HG02870 (cell line): ENCODE results near the gene FBXO45.
A peak's percentile ranks its signal among the peaks of the same experiment; 100 is the strongest.
"Not testable (repeated sequence)": the region's sequence is repeated elsewhere in the genome, so short reads cannot be mapped to it uniquely, and the experiment has no call there.

Source experiments
- ATAC-seq: cut with Tn5 transposase; IDR thresholded peaks from one replicate; pipeline ENCODE4 v1.9.1; 2021; ENCODE audit warnings: mild to moderate bottlenecking, moderate library complexity; ENCODE audit not compliant: unreplicated experiment

Gene FBXO45

GRCh38 chr3:196611761-196612483 lies 43.5 kb downstream of the FBXO45 start:
- no peak for ATAC-seq

DNA sequence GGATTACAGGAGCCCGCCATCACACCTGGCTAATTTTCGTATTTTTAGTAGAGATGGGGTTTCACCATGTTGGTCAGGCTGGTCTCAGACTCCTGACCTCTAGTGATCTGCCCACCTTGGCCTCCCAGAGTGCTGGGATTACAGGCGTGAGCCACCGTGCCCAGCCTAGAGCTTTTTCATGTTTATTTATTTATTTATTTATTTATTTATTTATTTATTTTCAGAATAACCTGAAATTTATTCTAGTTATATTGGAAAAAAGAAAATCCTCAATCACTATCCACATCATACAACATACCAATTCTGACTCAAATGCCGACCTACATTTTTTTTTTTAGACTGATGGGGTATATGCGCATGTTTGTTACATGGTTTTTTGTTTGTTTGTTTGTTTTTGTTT lies 46.8 kb downstream of the FBXO45 start:
- ATAC-seq = not testable (repeated sequence)

DNA sequence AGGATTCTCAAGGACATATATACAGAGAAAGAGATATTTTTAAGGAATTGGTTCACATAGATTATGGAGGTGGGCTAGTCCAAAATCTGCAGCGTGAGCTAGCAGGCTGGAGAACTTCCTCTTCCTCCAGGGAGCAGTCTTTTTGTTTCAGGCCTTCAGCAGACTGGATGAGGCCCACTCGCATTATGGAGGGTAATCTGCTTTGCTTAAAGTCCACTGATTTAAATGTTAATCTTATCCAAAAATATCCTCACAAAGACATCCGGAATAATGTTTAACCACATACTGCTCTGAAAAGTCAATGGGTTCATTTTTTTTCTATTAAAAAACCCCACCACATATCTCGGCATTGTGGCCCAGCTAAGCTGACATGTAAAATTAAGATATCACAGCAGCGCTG lies 48.8 kb downstream of the FBXO45 start:
- no peak for ATAC-seq

DNA sequence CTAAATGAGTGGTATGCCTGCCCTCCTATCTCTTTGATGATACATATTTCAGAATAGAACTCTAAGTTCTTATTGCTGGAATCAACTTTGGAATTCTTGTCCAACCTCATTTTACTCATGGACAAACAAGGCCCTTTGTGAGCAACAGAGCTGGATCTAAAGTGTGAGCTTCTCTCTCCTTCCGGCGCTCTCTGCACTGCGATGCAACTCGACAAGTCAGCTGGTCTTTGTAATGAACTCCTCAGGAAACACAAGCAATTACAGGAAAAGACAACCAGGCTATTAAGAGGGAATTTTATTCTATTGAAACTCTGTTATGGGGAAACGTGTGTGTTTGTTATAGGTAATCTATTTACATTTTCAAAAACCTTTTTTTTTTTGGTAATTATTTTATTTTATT lies 50.8 kb downstream of the FBXO45 start:
- ATAC-seq = no peak

- ATAC-seq = not testable (repeated sequence)
Observed at GRCh38 chr3:196619627-196620026, 51.2 kb downstream of the FBXO45 start.

DNA sequence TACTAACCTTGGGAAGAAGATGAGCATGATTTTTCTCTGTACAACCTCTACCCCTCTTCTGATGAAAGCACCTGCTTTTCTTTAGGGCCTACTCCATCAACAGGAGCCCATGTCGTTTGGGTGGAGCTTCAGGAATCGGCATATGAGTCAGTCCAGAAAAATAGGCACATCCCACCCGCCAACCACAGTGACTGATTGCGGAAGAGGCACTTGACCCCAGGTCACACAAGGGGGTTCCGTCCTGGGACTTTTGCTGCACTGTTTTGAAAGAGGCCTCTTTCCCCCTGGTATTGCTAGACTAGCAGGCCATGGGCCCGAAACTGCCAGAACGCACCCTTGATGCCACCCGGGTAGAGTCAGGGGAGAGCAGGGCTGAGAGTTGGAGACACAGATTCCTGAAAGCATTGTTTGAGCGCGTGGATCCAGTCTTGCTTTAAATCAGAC lies 51.7 kb downstream of the FBXO45 start:
- ATAC-seq = peak; percentile 83

DNA sequence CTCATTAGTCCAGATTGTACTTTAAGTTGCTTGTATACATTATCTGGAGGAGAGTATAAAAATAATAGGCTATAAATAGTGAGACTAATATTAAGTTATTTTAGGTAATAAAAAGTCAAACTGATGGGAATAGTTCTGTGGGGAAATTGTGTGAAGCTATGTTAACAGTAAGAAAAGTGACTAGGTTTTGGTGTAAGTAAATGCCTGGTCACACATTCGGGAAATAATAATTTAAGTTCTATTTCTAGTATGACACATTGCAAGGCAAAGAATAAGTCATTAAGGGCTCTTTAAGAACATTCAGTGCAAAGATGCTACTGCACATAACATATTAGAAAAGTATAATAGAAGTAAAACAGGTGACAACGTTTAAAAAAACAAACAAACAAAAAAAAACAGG lies 52.2 kb downstream of the FBXO45 start:
- no peak for ATAC-seq

DNA sequence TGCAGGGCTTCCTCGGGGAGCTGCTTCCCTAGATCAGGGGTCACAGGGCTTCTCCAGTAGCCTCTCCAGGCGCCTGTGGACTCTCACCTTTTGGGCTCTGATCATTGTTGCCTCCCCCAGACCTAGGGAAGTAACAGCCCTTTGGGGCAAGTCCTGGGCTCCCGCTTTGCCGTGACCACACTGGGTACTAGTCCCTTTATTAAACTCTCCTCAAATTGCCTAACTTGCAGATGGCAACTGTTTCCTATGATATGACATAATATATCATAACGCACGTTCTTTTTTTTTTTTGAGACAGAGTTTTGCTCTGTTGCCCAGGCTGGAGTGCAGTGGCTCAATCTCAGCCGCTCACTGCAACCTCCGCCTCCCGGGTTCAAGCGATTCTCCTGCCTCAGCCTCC lies 53.2 kb downstream of the FBXO45 start:
- ATAC-seq = no peak

GRCh38 chr3:196624067-196624790 lies 55.8 kb downstream of the FBXO45 start:
- no peak for ATAC-seq

- ATAC-seq = no peak
Observed at GRCh38 chr3:196624907-196625306, 56.4 kb downstream of the FBXO45 start.

DNA sequence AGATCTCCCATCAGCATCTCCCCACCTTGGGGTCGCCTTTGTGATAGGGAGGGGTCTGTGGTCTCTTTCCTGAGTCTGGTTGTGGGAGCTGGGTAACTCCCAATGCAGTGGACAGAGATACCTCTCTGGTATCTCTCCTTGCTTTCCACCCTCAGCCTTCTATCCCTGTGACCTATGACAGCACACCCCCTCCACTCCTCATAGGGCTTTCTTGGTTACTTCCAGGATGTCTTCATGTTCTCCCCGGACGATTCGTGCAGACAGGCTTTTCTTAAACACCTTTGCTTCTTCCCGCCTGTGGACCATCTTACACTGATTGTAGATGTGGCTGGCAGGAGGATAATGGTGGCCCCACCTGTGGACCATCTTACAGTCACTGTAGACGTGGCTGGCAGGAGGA lies 56.9 kb downstream of the FBXO45 start:
- no peak for ATAC-seq

DNA sequence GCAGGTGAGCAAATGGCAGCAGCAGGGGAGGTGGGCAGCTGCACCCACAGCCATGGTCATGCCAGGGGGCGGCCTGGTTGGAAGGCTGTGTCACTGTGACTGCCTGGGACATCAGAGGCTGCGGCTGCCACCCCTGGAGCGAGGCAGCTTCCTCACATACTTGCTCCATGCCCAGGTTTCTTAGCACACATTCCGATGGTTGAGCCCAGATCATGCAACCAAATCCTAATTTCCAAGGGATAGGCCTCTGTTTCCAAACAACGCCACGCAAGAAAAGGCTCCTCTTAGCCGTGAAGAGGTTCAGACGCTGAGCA lies 59.4 kb downstream of the FBXO45 start:
- ATAC-seq = no peak

- no peak for ATAC-seq
Observed at GRCh38 chr3:196629228-196629627, 60.8 kb downstream of the FBXO45 start.

DNA sequence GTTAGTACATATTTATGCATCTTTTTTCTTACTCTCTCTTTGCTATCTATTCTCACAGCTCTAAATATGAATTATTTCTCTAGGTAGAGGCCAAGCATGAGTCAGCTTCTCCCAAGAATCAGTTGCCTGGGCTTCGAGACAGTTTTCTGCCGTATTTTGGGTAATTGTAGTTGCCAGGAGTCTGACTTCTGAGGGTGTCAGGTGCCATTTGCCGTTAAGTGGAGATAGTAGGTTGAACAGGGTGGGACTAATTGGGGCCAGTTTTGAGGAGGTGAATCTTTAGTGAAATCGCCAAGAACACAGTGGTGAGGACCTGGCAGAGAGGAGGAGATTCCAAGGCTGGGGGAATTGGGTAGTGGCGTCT lies 63.2 kb downstream of the FBXO45 start:
- ATAC-seq = no peak

DNA sequence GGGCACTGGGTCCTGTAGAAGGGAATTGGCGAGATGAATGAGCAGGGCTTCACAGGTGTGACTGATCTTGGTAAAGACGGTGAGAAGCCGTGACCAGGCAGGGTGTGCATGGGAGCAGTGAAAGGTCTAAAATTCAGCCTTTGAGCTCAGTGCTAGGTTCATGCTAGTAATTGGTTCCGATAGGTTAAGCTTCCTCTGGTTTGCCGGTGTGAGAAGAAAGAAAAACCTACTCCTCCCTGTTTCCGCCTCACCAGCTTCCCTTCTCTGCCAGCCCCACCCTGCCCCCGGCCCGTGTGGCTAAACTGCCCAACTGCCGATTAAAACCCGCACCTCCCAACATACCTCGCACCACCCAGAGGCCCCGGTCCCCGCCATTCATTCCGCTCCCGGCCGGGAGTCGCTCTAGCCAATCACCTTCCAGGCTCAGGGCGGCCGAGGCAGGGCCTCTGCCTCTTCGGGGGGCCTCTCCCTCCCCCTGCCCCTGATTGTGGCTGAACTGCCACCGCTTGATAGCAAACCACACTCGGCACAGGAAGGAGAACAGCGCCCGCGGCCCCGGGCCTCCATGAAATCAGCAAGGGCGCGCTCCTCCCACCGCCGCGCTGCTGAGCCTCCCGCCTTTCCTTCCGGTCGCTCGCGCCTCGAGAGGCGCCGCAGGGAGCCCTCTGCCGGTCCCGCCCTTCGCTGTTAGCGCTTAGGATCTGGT lies 63.7 kb downstream of the FBXO45 start:
- ATAC-seq = peak; percentile 51

DNA sequence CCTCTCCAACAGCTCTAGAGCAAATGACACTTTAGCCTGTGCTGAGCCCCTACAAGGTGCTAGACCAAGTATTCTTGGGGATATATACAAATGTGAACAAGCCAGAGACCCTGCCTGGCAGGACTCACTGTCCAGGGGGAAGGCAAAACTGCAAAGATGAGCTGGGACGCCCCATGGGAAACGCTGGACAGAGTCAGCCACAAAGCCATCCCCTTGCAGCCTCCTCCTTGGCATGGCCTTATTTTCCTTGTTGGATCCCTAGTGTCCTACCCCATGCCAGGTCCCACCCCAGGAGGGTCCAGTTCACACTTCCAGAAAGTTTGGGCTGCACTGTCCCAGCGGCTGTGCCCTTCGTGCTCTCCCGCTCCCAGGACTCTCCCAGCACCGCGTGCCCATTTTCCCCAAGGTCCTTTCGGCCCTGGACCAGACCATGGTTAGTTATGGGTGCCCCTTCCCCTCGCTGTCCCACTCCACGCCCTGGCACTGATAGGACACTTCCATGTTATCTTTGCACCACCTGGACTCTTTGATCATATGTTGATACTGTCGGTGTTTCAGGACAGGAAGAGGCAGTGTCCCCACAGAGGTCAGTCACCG lies 65.2 kb downstream of the FBXO45 start:
- no peak for ATAC-seq

DNA sequence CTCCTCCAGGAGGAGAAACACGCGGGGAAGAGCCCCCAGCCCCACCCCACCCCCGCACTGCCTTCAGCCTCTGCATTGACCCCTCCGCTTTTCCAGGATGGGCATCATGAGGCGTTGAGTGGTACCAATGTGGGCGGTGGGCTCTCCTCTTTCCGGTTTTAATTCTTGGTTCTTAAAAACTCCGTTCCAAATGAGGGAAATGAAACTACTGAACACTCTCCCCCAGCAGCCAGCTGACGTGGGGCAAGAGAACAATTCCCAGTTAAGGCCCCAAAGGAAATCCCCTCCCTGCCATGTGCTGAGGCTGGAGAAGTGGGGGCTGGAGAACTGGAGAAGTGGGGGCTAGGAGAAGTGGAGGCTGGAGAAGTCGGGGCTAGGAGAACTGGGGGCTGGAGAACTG lies 65.8 kb downstream of the FBXO45 start:
- no peak for ATAC-seq

DNA sequence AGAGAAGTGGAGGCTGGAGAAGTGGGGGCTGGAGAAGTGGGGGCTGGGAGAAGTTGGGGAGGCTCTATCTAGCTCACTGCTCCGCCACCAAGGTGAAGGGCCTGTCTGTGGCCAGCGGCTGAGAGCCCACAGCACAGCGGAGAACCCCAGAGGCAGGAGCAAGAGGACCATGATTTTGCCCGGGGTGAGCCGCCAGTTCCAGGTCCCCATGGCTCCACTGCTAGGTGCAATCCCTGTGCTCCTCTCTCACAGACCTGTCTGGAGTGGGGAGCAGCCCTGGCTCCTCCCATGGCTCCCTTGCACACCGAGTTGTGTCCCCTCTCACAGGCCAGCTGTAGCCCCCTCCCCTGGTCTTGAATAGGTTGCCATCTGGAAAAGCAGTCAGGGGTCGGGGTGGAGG lies 66.4 kb downstream of the FBXO45 start:
- ATAC-seq = no peak

GRCh38 chr3:196636369-196637349 lies 68.2 kb downstream of the FBXO45 start:
- no peak for ATAC-seq

- not testable (repeated sequence) for ATAC-seq
Observed at GRCh38 chr3:196637941-196638340, 69.5 kb downstream of the FBXO45 start.
